ENCODE measurements around the gene CLK3. TPM values are rescaled to one million over a fixed set of nuclear protein-coding genes. Genes with fewer than 3 reads are reported as not detected.
"Not testable (repeated sequence)": the region's sequence is repeated elsewhere in the genome, so short reads cannot be mapped to it uniquely, and the experiment has no call there.

The CLK3 gene
- polyA plus RNA-seq, 1 donor, result 46.0 TPM

GRCh38 chr15:74642348-74642733 lies 26.7 kb downstream of the CLK3 start:
- no peak for DNase-seq (ENCODE audit: low read depth)

GRCh38 chr15:74642734-74643664 lies 27.4 kb downstream of the CLK3 start:
- DNase-seq (ENCODE audit: low read depth), result no peak

GRCh38 chr15:74643665-74644204 lies 28.1 kb downstream of the CLK3 start:
- no peak for DNase-seq (ENCODE audit: low read depth)

- no peak for DNase-seq (ENCODE audit: low read depth)
Measured at GRCh38 chr15:74646480-74646879, 30.8 kb downstream of the CLK3 start.

- no peak for DNase-seq (ENCODE audit: low read depth)
Measured at GRCh38 chr15:74648051-74648842, 32.6 kb downstream of the CLK3 start.

- no peak for DNase-seq (ENCODE audit: low read depth)
Measured at GRCh38 chr15:74651242-74651741, 35.7 kb downstream of the CLK3 start.

GRCh38 chr15:74653426-74654102 lies 37.9 kb downstream of the CLK3 start:
- no peak for DNase-seq (ENCODE audit: low read depth)

- no peak for DNase-seq (ENCODE audit: low read depth)
Measured at GRCh38 chr15:74655424-74655823, 39.8 kb downstream of the CLK3 start.

- DNase-seq (ENCODE audit: low read depth), result no peak
Measured at GRCh38 chr15:74656935-74657535, 41.4 kb downstream of the CLK3 start.

- DNase-seq (ENCODE audit: low read depth), result no peak
Measured at GRCh38 chr15:74657846-74658245, 42.2 kb downstream of the CLK3 start.

GRCh38 chr15:74661280-74661679 lies 45.6 kb downstream of the CLK3 start:
- DNase-seq (ENCODE audit: low read depth), result not testable (repeated sequence)

GRCh38 chr15:74662064-74662860 lies 46.6 kb downstream of the CLK3 start:
- no peak for DNase-seq (ENCODE audit: low read depth)

GRCh38 chr15:74663303-74664027 lies 47.8 kb downstream of the CLK3 start:
- no peak for DNase-seq (ENCODE audit: low read depth)

GRCh38 chr15:74664028-74664616 lies 48.5 kb downstream of the CLK3 start:
- no peak for DNase-seq (ENCODE audit: low read depth)

GRCh38 chr15:74664670-74665069 lies 49.0 kb downstream of the CLK3 start:
- no peak for DNase-seq (ENCODE audit: low read depth)

GRCh38 chr15:74667975-74668374 lies 52.3 kb downstream of the CLK3 start:
- no peak for DNase-seq (ENCODE audit: low read depth)

- no peak for DNase-seq (ENCODE audit: low read depth)
Measured at GRCh38 chr15:74669627-74670026, 54.0 kb downstream of the CLK3 start.

- no peak for DNase-seq (ENCODE audit: low read depth)
Measured at GRCh38 chr15:74674161-74674560, 58.5 kb downstream of the CLK3 start.

GRCh38 chr15:74676801-74677200 lies 61.2 kb downstream of the CLK3 start:
- DNase-seq (ENCODE audit: low read depth), result no peak
